HepG2 (cell line): ENCODE data around the gene CDC34. TPM values are rescaled to one million over a fixed set of nuclear protein-coding genes. Genes with fewer than 3 reads are reported as not detected.

Source experiments
- CENPX ChIP-seq: sonication (generic); formaldehyde crosslinking; IDR thresholded peaks from 2 replicates; pipeline ENCODE4 v1.9.0; 2021; ENCODE audit warnings: mild to moderate bottlenecking, missing genetic modification reagents, moderate library complexity
- DNMT1 ChIP-seq: sonication (generic); formaldehyde crosslinking; IDR thresholded peaks from 2 replicates; pipeline ENCODE4 v1.5.1; 2020; ENCODE audit warnings: mild to moderate bottlenecking, missing genetic modification reagents
- EEA1 ChIP-seq: sonication (generic); formaldehyde crosslinking; IDR thresholded peaks from 2 replicates; pipeline ENCODE4 v1.5.1; 2020; ENCODE audit warnings: mild to moderate bottlenecking, missing genetic modification reagents, borderline replicate concordance
- GTF2F1 ChIP-seq: fragments of 150-350 bp; IDR thresholded peaks from 2 replicates; pipeline ENCODE4 v1.6.1; 2014; ENCODE audit warnings: low read length
- HMGA1 ChIP-seq: sonication (generic); formaldehyde crosslinking; conservative IDR thresholded peaks from 2 replicates; pipeline ENCODE4 v1.4.0; 2020; ENCODE audit warnings: missing genetic modification reagents
- HNRNPUL1 ChIP-seq: fragments of 200-400 bp; formaldehyde crosslinking; IDR thresholded peaks from 2 replicates; pipeline ENCODE4 v1.6.1; 2017; ENCODE audit warnings: low read depth, mild to moderate bottlenecking, low read length, moderate library complexity
- NFRKB ChIP-seq: fragments of 450-650 bp; IDR thresholded peaks from 2 replicates; pipeline ENCODE4 v1.6.1; 2017
- NR2F2 ChIP-seq: IDR thresholded peaks from 2 replicates; pipeline ENCODE4 v1.6.1; 2012; ENCODE audit warnings: low read depth, inconsistent platforms, borderline replicate concordance
- PHF21A ChIP-seq: sonication (generic); formaldehyde crosslinking; IDR thresholded peaks from 2 replicates; pipeline ENCODE4 v1.5.0; 2020; ENCODE audit warnings: mild to moderate bottlenecking, missing genetic modification reagents
- TMF1 ChIP-seq: sonication (generic); formaldehyde crosslinking; IDR thresholded peaks from 2 replicates; pipeline ENCODE4 v1.8.1; 2022; ENCODE audit warnings: low read depth, missing genetic modification reagents
- ZBTB43 ChIP-seq: sonication (generic); formaldehyde crosslinking; conservative IDR thresholded peaks from 2 replicates; pipeline ENCODE4 v1.4.0; 2020; ENCODE audit warnings: missing genetic modification reagents
- ZIK1 ChIP-seq: sonication (generic); formaldehyde crosslinking; IDR thresholded peaks from 2 replicates; pipeline ENCODE4 v1.5.0; 2020; ENCODE audit warnings: mild to moderate bottlenecking, low read depth, missing genetic modification reagents, borderline replicate concordance
- ZNF292 ChIP-seq: sonication (generic); formaldehyde crosslinking; IDR thresholded peaks from 2 replicates; pipeline ENCODE4 v1.8.1; 2022; ENCODE audit warnings: mild to moderate bottlenecking, low read depth, missing genetic modification reagents, borderline replicate concordance
- ZNF720 ChIP-seq: sonication (generic); formaldehyde crosslinking; IDR thresholded peaks from 2 replicates; pipeline ENCODE4 v1.4.0; 2020; ENCODE audit warnings: missing genetic modification reagents
- ZNF768 ChIP-seq: sonication (generic); formaldehyde crosslinking; IDR thresholded peaks from 2 replicates; pipeline ENCODE4 v1.4.0; 2020; ENCODE audit warnings: missing genetic modification reagents
- ZNF800 ChIP-seq: sonication (generic); formaldehyde crosslinking; IDR thresholded peaks from 2 replicates; pipeline ENCODE4 v1.4.0; 2020; ENCODE audit warnings: missing genetic modification reagents
- polyA plus RNA-seq, 8 experiments: library from polyadenylated mRNA; depleted of rRNA in 3 of 8; stranded (reverse) in 7 of 8; unstranded in 1 of 8; fragments of >200 nt; fragmentation: Illumina TruSeq in 4 of 8; extraction: Trizol in 4 of 8; gene quantifications; 2 replicates each; pipeline versions ENCODE4 v1.2.1 to v1.2.3, GENCODE V29; 2011 to 2016; ENCODE audit warnings: low read depth in 4 of 8, missing spikeins in 1 of 8, mixed read lengths in 1 of 8; ENCODE audit not compliant: insufficient read depth in 1 of 8
- total RNA-seq, 5 experiments: library from RNA; depleted of rRNA; stranded (reverse); fragments of >200 nt; fragmentation: Illumina TruSeq; extraction: Trizol; gene quantifications; 2 replicates each; pipeline ENCODE4 v1.2.3, GENCODE V29; 2016; ENCODE audit warnings: low read depth in 1 of 5
- TF ChIP-seq, protein P1 (sequence below), 2 experiments: sonication (generic) in 1 of 2; formaldehyde crosslinking in 1 of 2; IDR thresholded peaks; 2 replicates each; pipeline versions ENCODE4 v1.6.1 to v1.9.0; 2014 to 2022; ENCODE audit warnings: antibody characterized with exemption in 1 of 2, borderline replicate concordance in 1 of 2, inconsistent platforms in 1 of 2, low read depth in 1 of 2, missing genetic modification reagents in 1 of 2
- TF ChIP-seq, protein P2 (sequence below): sonication (generic); formaldehyde crosslinking; IDR thresholded peaks from 2 replicates; pipeline ENCODE4 v1.4.0; 2020; ENCODE audit warnings: missing genetic modification reagents, mild to moderate bottlenecking, borderline replicate concordance

The CDC34 gene
- total and polyA plus RNA-seq, 2 of the 13 experiments (the other 11 are each of a cell fraction or from before 2014, with no cell fraction given): 138 to 150 TPM

DNA sequence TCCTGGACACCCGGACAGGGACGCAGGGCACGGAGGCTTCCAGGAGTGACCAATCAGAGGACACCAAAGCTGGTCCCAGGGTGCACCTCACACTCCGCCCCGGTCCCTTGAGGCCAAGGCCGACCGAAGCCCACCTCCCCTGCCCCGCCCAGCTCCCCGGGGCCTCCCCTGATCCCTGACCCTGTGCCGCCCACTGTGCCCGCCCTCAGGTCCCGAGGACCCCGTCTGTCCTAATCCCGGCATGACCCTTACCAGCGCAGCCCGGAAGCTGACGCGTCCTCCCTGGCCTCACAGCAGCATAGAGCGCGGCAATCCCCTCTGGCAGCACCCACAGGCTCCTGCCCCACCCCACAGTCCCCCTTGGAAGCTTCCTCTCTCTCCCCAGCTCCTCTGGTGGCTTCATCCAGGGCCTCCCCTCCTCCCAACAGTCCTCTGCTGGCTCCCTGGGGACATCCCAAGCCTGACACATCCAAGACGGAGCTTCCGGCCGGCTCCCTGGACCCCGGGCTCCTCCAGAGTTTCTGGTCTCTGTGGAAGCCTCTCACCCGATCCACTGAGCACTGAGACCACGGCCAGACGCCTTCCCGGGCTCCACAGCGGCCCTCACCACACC, 7.4 kb upstream of the CDC34 start (continued):
- TF ChIP-seq, protein P1, sequence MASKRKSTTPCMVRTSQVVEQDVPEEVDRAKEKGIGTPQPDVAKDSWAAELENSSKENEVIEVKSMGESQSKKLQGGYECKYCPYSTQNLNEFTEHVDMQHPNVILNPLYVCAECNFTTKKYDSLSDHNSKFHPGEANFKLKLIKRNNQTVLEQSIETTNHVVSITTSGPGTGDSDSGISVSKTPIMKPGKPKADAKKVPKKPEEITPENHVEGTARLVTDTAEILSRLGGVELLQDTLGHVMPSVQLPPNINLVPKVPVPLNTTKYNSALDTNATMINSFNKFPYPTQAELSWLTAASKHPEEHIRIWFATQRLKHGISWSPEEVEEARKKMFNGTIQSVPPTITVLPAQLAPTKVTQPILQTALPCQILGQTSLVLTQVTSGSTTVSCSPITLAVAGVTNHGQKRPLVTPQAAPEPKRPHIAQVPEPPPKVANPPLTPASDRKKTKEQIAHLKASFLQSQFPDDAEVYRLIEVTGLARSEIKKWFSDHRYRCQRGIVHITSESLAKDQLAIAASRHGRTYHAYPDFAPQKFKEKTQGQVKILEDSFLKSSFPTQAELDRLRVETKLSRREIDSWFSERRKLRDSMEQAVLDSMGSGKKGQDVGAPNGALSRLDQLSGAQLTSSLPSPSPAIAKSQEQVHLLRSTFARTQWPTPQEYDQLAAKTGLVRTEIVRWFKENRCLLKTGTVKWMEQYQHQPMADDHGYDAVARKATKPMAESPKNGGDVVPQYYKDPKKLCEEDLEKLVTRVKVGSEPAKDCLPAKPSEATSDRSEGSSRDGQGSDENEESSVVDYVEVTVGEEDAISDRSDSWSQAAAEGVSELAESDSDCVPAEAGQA (IDR thresholded peaks at IDR 0.05; ENCODE audit: low read depth): no peak
- TF ChIP-seq, protein P1 (CRISPR knock-in tag; IDR thresholded peaks at IDR 0.05; ENCODE audit: borderline replicate concordance): no peak
- TF ChIP-seq ZNF292 (CRISPR knock-in tag): peak; percentile 88
- TF ChIP-seq, protein P2, sequence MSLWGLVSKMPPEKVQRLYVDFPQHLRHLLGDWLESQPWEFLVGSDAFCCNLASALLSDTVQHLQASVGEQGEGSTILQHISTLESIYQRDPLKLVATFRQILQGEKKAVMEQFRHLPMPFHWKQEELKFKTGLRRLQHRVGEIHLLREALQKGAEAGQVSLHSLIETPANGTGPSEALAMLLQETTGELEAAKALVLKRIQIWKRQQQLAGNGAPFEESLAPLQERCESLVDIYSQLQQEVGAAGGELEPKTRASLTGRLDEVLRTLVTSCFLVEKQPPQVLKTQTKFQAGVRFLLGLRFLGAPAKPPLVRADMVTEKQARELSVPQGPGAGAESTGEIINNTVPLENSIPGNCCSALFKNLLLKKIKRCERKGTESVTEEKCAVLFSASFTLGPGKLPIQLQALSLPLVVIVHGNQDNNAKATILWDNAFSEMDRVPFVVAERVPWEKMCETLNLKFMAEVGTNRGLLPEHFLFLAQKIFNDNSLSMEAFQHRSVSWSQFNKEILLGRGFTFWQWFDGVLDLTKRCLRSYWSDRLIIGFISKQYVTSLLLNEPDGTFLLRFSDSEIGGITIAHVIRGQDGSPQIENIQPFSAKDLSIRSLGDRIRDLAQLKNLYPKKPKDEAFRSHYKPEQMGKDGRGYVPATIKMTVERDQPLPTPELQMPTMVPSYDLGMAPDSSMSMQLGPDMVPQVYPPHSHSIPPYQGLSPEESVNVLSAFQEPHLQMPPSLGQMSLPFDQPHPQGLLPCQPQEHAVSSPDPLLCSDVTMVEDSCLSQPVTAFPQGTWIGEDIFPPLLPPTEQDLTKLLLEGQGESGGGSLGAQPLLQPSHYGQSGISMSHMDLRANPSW: no peak
- TF ChIP-seq ZBTB43: no peak
- no peak for TF ChIP-seq NFRKB
- TF ChIP-seq DNMT1 (CRISPR knock-in tag): 0 out of 2 replicates have a peak, but pooled peaks have one; percentile 44
- no peak for TF ChIP-seq GTF2F1
- no peak for TF ChIP-seq EEA1
- TF ChIP-seq HMGA1 (CRISPR knock-in tag): no peak
- peak; percentile 96 for TF ChIP-seq NR2F2
- TF ChIP-seq CENPX (CRISPR knock-in tag): no peak
- 0 out of 2 replicates have a peak, but pooled peaks have one; percentile 19 for TF ChIP-seq ZNF800 (CRISPR knock-in tag)
- no peak for TF ChIP-seq TMF1
- no peak for TF ChIP-seq ZNF720 (CRISPR knock-in tag)
- TF ChIP-seq ZNF768 (CRISPR knock-in tag): no peak
- no peak for TF ChIP-seq ZIK1 (CRISPR knock-in tag)
- no peak for TF ChIP-seq HNRNPUL1
- TF ChIP-seq PHF21A (CRISPR knock-in tag): peak; percentile 97
